ENCODE measurements around the gene NEK6.

Gene NEK6

DNA sequence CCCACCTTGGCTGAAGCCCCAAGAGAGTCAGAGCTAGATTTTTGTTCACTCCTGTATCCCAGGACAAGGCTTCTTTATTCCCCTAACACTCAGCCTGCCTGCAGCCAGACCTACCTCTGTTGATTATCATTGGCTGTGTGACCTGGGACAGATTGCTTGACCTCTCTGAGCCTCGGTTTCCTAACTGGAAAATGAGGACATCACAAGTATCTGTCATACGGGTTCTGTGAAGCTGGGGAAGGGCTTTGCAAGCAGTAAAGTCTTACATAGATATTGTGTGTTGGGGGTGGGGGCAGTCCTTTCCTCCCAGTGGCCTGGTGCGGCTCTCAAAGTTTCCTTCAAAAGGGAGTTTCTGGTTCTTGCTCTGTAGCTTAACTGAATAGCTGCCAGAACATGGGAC, 2.5 kb upstream of the NEK6 start:
- Histone ChIP-seq H3K9ac (ENCODE audit: low read length) (no peak overlapping the region), H4K8ac (ENCODE audit: low read length) (no peak overlapping the region), H3K4ac (ENCODE audit: low read depth in 1 of 2, low read length in 2 of 2) (peak overlapping the region in 1 of 2 experiments; percentile 4), H3K9me3 (ENCODE audit: control insufficient read depth, low read length) (no peaks in the 10 kb centered on the region), H3K36me3 (ENCODE audit: control insufficient read depth in 1 of 2, insufficient read depth in 2 of 2, low read depth in 1 of 2, low read length in 2 of 2) (no peaks in the 10 kb centered on the region), H3K4me3 (ENCODE audit: insufficient read depth in 1 of 2, low read depth in 1 of 2, low read length in 2 of 2) (no peak overlapping the region), H3K27me3 (ENCODE audit: control insufficient read depth in 1 of 2, insufficient read depth in 1 of 2, low read length in 2 of 2) (no peaks in the 10 kb centered on the region), H3K27ac (ENCODE audit: low read length, poor library complexity, severe bottlenecking) (no peak overlapping the region), H3K79me1 (replicated peaks; ENCODE audit: low read length, poor library complexity, severe bottlenecking) (peaks cover 2% of the 10 kb centered on the region), H2BK120ac (ENCODE audit: low read depth, low read length) (no peak overlapping the region), H2BK15ac (ENCODE audit: low read depth, poor library complexity, severe bottlenecking) (no peak overlapping the region), H3K18ac (ENCODE audit: low read depth in 1 of 2, low read length in 2 of 2) (peak overlapping the region in 1 of 2 experiments; percentile 13), H3K14ac (ENCODE audit: low read length in 2 of 2) (no peak overlapping the region), H4K91ac (ENCODE audit: low read length) (no peak overlapping the region), H3K23ac (ENCODE audit: low read length in 2 of 2) (no peak overlapping the region), H2BK12ac (ENCODE audit: low read length in 2 of 2) (peak overlapping the region in 1 of 2 experiments; percentile 98), H2AFZ (ENCODE audit: low read depth, low read length) (no peak overlapping the region), H2BK5ac (ENCODE audit: low read depth, low read length, poor library complexity, severe bottlenecking) (no peak overlapping the region), H3K4me2 (ENCODE audit: low read length, poor library complexity, severe bottlenecking) (no peak overlapping the region), H3K4me1 (ENCODE audit: control insufficient read depth, insufficient read depth, low read depth, low read length) (peaks cover 20% of the 10 kb centered on the region), H2AK5ac (ENCODE audit: low read length, severe bottlenecking) (peak overlapping the region; percentile 23)
- DNase-seq = no peak
- WGBS = 64% methylated on average over 3 of the region's 3 CpGs

DNA sequence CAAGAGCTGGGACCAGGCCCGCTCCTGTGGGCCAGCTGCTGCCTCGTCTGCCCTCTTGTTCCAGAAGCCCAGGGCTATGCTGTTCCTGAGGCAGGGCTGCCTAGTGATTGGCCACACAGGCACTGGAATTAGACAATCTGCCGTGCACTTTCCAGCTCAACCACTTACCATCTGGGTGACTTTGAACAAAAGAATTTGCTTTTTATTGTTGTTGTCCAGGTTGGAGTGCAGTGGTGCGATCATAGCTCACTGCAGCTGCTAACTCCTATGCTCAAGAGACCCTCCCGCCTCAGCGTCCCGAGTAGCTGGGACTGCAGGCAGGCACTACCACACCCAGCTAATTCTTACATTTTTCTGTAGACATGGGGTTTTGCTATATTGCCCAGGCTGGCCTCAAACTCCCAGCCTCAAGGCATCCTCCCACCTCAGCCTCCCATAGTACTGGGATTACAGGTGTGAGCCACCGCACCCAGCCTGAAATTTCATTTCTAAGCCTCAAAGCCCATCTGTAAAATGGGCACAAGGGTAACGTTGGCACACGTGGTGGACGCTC, 1.2 kb upstream of the NEK6 start:
- peak overlapping the region; percentile 94 for H2AK5ac ChIP-seq (ENCODE audit: low read length, severe bottlenecking)
- H2BK5ac ChIP-seq (ENCODE audit: low read depth, low read length, poor library complexity, severe bottlenecking) = peak overlapping the region; percentile 80
- H3K14ac ChIP-seq (ENCODE audit: low read length in 2 of 2) = peak overlapping the region in 1 of 2 experiments; percentile 78
- H3K9me3 ChIP-seq (ENCODE audit: control insufficient read depth, low read length) = no peaks in the 10 kb centered on the region
- H3K4ac ChIP-seq (ENCODE audit: low read depth in 1 of 2, low read length in 2 of 2) = peak overlapping the region; percentile 99 to 100
- peak overlapping the region; percentile 60 to 100 for H2BK12ac ChIP-seq (ENCODE audit: low read length in 2 of 2)
- peak overlapping the region; percentile 62 for H2BK15ac ChIP-seq (ENCODE audit: low read depth, poor library complexity, severe bottlenecking)
- H3K4me2 ChIP-seq (ENCODE audit: low read length, poor library complexity, severe bottlenecking) = no peak overlapping the region
- H3K18ac ChIP-seq (ENCODE audit: low read depth in 1 of 2, low read length in 2 of 2) = peak overlapping the region; percentile 65 to 100
- WGBS = 36% methylated on average over 10 of the region's 11 CpGs
- H4K91ac ChIP-seq (ENCODE audit: low read length) = peak overlapping the region; percentile 89
- peaks cover 2% of the 10 kb centered on the region for H3K79me1 ChIP-seq (replicated peaks; ENCODE audit: low read length, poor library complexity, severe bottlenecking)
- peak overlapping the region; percentile 92 for H3K27ac ChIP-seq (ENCODE audit: low read length, poor library complexity, severe bottlenecking)
- H3K9ac ChIP-seq (ENCODE audit: low read length) = peak overlapping the region; percentile 87
- DNase-seq = peak; percentile 95
- peak overlapping the region in 1 of 2 experiments; percentile 79 for H3K4me3 ChIP-seq (ENCODE audit: insufficient read depth in 1 of 2, low read depth in 1 of 2, low read length in 2 of 2)
- no peaks in the 10 kb centered on the region for H3K36me3 ChIP-seq (ENCODE audit: control insufficient read depth in 1 of 2, insufficient read depth in 2 of 2, low read depth in 1 of 2, low read length in 2 of 2)
- no peak overlapping the region for H2AFZ ChIP-seq (ENCODE audit: low read depth, low read length)
- H3K23ac ChIP-seq (ENCODE audit: low read length in 2 of 2) = peak overlapping the region in 1 of 2 experiments; percentile 63
- H4K8ac ChIP-seq (ENCODE audit: low read length) = peak overlapping the region; percentile 88
- H3K4me1 ChIP-seq (ENCODE audit: control insufficient read depth, insufficient read depth, low read depth, low read length) = peaks cover 26% of the 10 kb centered on the region
- H2BK120ac ChIP-seq (ENCODE audit: low read depth, low read length) = peak overlapping the region; percentile 100
- no peaks in the 10 kb centered on the region for H3K27me3 ChIP-seq (ENCODE audit: control insufficient read depth in 1 of 2, insufficient read depth in 1 of 2, low read length in 2 of 2)

- Histone ChIP-seq H3K9ac (ENCODE audit: low read length) (peak overlapping the region; percentile 87), H3K4ac (ENCODE audit: low read depth in 1 of 2, low read length in 2 of 2) (peak overlapping the region; percentile 99 to 100), H4K8ac (ENCODE audit: low read length) (peak overlapping the region; percentile 94), H2BK15ac (ENCODE audit: low read depth, poor library complexity, severe bottlenecking) (peak overlapping the region; percentile 73), H3K36me3 (ENCODE audit: control insufficient read depth in 1 of 2, insufficient read depth in 2 of 2, low read depth in 1 of 2, low read length in 2 of 2) (no peaks in the 10 kb centered on the region), H2BK12ac (ENCODE audit: low read length in 2 of 2) (peak overlapping the region; percentile 60 to 100), H3K4me2 (ENCODE audit: low read length, poor library complexity, severe bottlenecking) (peak overlapping the region; percentile 73), H2BK5ac (ENCODE audit: low read depth, low read length, poor library complexity, severe bottlenecking) (peak overlapping the region; percentile 80), H4K91ac (ENCODE audit: low read length) (peak overlapping the region; percentile 89), H3K27ac (ENCODE audit: low read length, poor library complexity, severe bottlenecking) (peak overlapping the region; percentile 92), H3K14ac (ENCODE audit: low read length in 2 of 2) (peak overlapping the region in 1 of 2 experiments; percentile 92), H2AK5ac (ENCODE audit: low read length, severe bottlenecking) (peak overlapping the region; percentile 94), H3K79me1 (replicated peaks; ENCODE audit: low read length, poor library complexity, severe bottlenecking) (peaks cover 2% of the 10 kb centered on the region), H2AFZ (ENCODE audit: low read depth, low read length) (no peak overlapping the region), H3K23ac (ENCODE audit: low read length in 2 of 2) (peak overlapping the region in 1 of 2 experiments; percentile 98), H3K18ac (ENCODE audit: low read depth in 1 of 2, low read length in 2 of 2) (peak overlapping the region; percentile 65 to 100), H3K4me1 (ENCODE audit: control insufficient read depth, insufficient read depth, low read depth, low read length) (peaks cover 25% of the 10 kb centered on the region), H3K9me3 (ENCODE audit: control insufficient read depth, low read length) (no peaks in the 10 kb centered on the region), H2BK120ac (ENCODE audit: low read depth, low read length) (peak overlapping the region; percentile 100), H3K27me3 (ENCODE audit: control insufficient read depth in 1 of 2, insufficient read depth in 1 of 2, low read length in 2 of 2) (no peaks in the 10 kb centered on the region), H3K4me3 (ENCODE audit: insufficient read depth in 1 of 2, low read depth in 1 of 2, low read length in 2 of 2) (peak overlapping the region; percentile 79 to 88)
- peak; percentile 62 for DNase-seq
- WGBS = 39% methylated on average over 21 of the region's 31 CpGs
These were observed 492 bp upstream of the NEK6 start for GRCh38 chr9:124257070-124257843.

DNA sequence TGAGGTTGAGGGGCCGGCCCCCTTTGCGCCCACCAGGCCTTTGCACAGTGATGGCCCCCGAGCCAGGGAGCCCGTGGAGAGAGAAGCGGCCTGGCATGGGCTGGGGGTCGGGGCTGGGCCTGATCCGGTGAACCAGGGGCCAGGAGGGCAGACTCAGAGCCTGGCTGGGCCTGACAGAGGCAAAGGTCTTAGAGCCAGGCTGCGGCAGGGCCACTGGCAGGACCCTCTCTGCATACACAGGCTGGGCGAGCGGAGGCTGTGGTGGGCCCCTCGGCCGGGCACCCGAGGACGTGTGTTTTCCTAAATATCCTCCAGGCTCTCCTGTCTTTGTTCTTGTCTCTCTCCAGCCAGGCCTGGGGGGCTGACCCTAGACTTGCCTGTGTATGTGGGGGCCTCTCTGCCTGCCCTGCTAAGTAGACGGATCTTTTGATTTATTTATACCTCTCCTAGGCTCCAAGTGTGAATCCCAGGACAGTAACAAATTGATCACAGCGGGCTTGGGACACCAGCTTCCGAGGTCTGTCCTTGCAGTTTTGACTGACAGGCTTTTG, 933 bp downstream of the NEK6 start:
- Histone ChIP-seq H4K8ac (ENCODE audit: low read length) (peak overlapping the region; percentile 99), H2BK12ac (ENCODE audit: low read length in 2 of 2) (peak overlapping the region; percentile 63 to 93), H2BK5ac (ENCODE audit: low read depth, low read length, poor library complexity, severe bottlenecking) (peak overlapping the region; percentile 98), H3K18ac (ENCODE audit: low read depth in 1 of 2, low read length in 2 of 2) (peak overlapping the region; percentile 99 to 100), H3K4me1 (ENCODE audit: control insufficient read depth, insufficient read depth, low read depth, low read length) (peaks cover 38% of the 10 kb centered on the region), H3K4me3 (ENCODE audit: insufficient read depth in 1 of 2, low read depth in 1 of 2, low read length in 2 of 2) (peak overlapping the region; percentile 88 to 96), H3K27me3 (ENCODE audit: control insufficient read depth in 1 of 2, insufficient read depth in 1 of 2, low read length in 2 of 2) (no peaks in the 10 kb centered on the region), H2AFZ (ENCODE audit: low read depth, low read length) (no peak overlapping the region), H3K4me2 (ENCODE audit: low read length, poor library complexity, severe bottlenecking) (peak overlapping the region; percentile 88), H3K9me3 (ENCODE audit: control insufficient read depth, low read length) (no peaks in the 10 kb centered on the region), H3K36me3 (ENCODE audit: control insufficient read depth in 1 of 2, insufficient read depth in 2 of 2, low read depth in 1 of 2, low read length in 2 of 2) (peaks cover 9 to 10% of the 10 kb centered on the region in 2 experiments), H2BK15ac (ENCODE audit: low read depth, poor library complexity, severe bottlenecking) (peak overlapping the region; percentile 92), H3K23ac (ENCODE audit: low read length in 2 of 2) (peak overlapping the region; percentile 82 to 96), H3K9ac (ENCODE audit: low read length) (peak overlapping the region; percentile 99), H3K79me1 (replicated peaks; ENCODE audit: low read length, poor library complexity, severe bottlenecking) (peaks cover 2% of the 10 kb centered on the region), H2BK120ac (ENCODE audit: low read depth, low read length) (peak overlapping the region; percentile 100), H3K4ac (ENCODE audit: low read depth in 1 of 2, low read length in 2 of 2) (peak overlapping the region; percentile 100), H4K91ac (ENCODE audit: low read length) (peak overlapping the region; percentile 100), H2AK5ac (ENCODE audit: low read length, severe bottlenecking) (peak overlapping the region; percentile 89), H3K27ac (ENCODE audit: low read length, poor library complexity, severe bottlenecking) (peak overlapping the region; percentile 99), H3K14ac (ENCODE audit: low read length in 2 of 2) (peak overlapping the region; percentile 59 to 100)
- peak; percentile 65 for DNase-seq
- WGBS = 1% methylated on average over 17 of the region's 17 CpGs

Data from mesenchymal stem cell (in vitro differentiated cells and primary cell).